RPMI7951 (cell line): ENCODE measurements around the gene TNK2. TPM values are rescaled to one million over a fixed set of nuclear protein-coding genes. Genes with fewer than 3 reads are reported as not detected.
"Not testable (repeated sequence)": the region's sequence is repeated elsewhere in the genome, so short reads cannot be mapped to it uniquely, and the experiment has no call there.

ENCODE experiments used
- DNase-seq: peaks from one replicate; pipeline ENCODE4 v3.0.0-alpha.2; 2012; ENCODE audit warnings: low read depth
- total RNA-seq: library from RNA; depleted of rRNA; stranded (reverse); fragments of >200 nt; shearing (Covaris generic); gene quantifications from 2 replicates; pipeline ENCODE4 v1.2.3, GENCODE V29; 2014

TNK2 gene
- total RNA-seq, 1 experiment from 2014 or later = 7.1 TPM

- no peak for DNase-seq
Observed at GRCh38 chr3:195870442-195870841, 37.9 kb downstream of the TNK2 start.

DNA sequence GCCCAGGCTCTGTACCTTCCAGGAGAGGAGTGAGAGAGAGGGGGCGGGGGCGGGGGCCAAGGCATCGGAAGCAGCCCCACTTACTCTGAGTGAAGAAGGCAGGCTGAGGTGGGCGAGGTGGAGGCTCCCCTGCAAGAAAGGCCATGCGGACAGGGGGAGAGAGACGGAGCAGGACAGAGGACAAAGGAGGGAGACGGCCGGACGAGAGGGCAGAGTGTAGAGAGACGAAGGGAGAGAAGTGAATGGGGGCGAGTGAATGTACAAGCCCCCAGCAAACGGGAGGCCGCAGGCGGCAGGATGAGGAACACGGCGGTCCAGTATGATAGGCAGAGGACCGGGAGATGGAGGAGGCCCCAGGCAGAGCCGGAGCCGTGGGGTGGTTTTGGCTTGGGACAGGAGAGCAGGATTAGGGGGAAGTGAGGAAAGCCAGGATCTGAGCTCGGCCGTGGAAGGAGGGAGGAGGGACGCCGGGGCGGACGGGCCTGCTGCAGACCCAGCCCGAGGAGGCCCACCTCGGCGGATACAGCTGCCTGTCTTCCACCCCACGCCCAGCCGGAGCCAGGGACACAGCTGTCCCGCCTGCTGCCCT is 38.8 kb downstream of the TNK2 start:
- no peak for DNase-seq

GRCh38 chr3:195868866-195869412 is 39.4 kb downstream of the TNK2 start:
- no peak for DNase-seq

GRCh38 chr3:195868336-195868865 is 40.0 kb downstream of the TNK2 start:
- no peak for DNase-seq

GRCh38 chr3:195867631-195868335 is 40.6 kb downstream of the TNK2 start:
- no peak for DNase-seq

DNA sequence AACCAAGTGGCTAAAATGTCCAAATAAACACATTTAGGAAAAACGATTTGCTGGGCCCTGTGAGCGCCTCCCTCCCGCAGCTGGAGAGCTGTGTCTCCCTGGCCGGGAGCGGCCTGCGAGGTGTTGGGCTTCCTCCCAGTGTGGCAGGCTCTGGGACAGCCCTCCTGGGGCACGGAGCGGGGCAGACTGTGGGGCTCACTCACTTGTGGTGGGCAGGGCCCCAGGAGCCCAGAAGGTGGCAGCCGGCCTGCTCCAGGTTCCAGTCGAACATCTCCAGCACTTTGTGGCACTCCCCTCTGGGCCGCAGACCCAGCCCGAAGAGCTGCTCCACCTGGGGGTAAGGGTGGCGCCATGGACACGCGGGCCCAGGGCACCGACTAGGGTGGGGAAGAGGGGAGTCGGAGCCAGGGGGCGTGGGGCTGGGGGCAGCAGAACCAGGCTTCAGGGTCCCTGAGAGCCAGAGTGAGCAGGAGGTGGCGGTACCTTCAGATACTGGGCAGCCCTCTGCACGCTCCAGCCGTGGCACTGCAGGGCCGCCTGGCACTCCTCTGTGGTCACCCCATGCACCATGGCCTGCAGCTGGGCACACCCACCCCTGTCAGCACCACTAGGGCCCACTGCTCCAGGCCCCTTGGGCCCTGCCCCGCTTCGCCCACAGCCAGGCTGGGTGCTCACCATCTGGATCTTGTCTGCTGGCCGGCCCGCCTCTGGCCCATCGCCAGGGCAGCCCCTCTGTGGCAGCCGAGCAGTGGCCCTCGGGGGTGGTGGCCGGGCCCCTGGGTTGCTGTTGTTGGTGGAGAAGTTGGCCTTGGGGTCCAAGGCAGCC is 41.5 kb downstream of the TNK2 start:
- no peak for DNase-seq

DNA sequence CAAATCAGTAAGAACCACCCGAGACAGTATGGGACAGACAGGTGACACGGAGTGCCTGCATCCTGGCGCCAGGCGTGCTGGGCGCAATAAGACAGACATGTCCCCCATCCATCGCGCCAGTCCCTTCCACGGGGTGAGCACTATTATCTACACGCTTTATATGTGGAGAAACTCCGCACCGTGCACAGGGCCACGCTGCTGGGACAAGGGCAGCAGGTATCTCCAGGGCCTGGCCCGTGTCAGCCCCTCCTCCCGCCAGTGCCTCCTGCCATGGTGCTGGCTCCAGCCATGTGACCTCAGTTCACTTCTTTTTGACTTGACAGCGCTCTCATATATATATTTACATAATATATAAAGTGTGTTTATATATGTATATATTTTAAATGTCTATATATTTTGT is 42.6 kb downstream of the TNK2 start:
- no peak for DNase-seq

- DNase-seq = peak; percentile 81
Observed at GRCh38 chr3:195863121-195864061, 45.0 kb downstream of the TNK2 start.

DNA sequence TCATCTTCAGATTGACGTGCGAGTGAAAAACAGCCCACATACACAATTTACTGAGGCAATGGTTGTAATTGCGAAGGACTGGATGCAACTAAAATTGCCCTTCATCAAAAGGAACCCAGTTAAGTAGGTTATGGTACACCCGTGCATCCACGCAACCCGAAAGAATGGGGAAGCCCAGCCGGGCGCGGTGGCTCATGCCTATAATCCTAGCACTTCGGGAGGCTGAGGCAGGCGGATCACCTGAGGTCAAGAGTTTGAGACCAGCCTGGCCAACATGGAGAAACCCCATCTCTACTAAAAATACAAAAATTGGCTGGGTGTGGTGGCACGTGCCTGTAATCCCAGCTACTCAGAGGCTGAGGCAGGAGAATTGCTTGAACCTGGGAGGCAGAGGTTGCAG is 46.0 kb downstream of the TNK2 start:
- not testable (repeated sequence) for DNase-seq

- no peak for DNase-seq
Observed at GRCh38 chr3:195860456-195860855, 47.9 kb downstream of the TNK2 start.

GRCh38 chr3:195859846-195860411 is 48.4 kb downstream of the TNK2 start:
- peak; percentile 9 for DNase-seq

- DNase-seq = peak; percentile 60
Observed at GRCh38 chr3:195859061-195859845, 49.1 kb downstream of the TNK2 start.

DNA sequence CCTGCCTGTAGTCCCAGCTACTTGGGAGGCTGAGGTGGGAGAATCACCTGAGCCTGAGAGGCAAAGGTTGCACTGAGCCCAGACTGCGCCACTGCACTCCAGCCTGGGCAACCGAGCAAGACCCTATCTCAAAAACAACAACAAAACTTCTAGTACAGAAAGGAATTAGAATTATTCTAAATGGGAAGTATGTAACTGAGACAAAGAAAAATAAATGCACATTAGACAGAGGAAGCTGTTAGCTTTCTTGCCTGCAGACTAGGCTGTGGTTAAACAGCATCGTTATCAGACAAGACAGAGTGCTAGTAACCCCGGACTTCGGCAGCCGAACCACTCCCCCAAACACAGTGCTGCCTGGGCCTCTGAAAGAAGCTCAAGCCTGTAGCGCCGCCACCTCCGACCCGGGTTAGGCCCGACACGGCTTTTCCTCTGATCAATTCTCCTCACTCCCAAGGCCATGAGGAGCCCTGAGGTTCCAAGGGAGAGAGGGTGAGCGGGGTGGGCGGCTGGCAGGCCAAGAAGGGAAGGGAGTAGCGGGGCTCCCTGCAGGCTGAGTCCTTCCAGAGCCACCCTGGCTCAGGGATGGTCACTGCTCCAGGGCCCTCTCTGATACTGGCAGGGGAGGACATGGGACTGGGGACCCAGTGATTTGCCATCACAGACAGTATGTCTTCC is 51.8 kb downstream of the TNK2 start:
- no peak for DNase-seq

GRCh38 chr3:195855471-195856409 is 52.6 kb downstream of the TNK2 start:
- no peak for DNase-seq

DNA sequence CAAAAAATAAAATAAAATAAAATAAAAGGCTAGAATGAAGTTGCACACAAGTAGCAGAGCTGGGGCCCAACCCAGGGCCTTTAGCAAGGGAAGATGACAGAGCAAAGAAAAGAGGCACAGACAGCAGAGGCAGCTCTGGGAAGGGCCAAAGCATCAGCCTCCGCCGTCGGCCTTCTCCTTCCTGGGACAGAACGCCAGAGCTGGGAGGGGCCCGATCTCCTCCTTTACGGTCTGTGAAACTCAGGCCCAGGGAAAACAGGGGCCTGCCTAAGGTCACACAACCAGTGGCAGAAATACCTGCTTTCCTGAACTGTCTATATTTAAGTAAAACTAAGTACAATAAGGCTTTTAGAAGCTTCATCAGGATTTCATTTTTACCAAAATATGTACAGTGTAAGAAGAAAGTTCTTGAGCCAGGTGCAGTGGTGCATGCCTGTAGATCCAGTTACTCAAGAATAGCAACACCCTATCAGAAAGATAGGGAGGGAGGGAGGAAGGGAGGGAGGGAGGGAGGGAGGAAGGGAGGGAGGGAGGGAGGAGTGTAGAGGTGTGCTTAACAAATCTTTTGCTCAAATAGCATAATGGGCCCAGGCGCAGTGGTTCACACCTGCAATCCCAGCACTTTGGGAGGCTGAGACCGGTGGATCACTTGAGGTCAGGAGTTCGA is 53.6 kb downstream of the TNK2 start:
- no peak for DNase-seq

GRCh38 chr3:195853996-195854395 is 54.4 kb downstream of the TNK2 start:
- no peak for DNase-seq

DNA sequence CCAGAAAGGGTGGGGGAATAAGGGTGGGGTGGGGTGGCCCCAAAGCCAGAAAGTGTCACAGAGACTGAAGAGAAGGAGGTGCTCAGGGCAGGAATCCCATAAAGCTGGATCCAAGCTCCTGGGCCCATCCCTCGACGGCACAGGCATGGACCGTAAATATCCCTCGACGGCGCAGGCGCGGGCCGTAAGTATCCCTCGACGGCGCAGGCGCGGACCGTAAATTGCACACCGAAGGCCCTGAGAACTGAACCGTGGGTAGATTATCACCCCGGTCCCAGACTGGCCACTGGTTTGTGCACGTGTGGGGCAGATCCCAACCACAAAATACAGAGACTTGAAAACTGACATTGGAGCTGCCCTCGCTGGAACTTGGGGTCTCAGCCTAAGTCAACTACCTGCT is 55.3 kb downstream of the TNK2 start:
- DNase-seq = no peak
